Measurements from ENCODE around the gene PCDH1. TPM values are rescaled to one million over a fixed set of nuclear protein-coding genes. Genes with fewer than 3 reads are reported as not detected.

The PCDH1 gene
- total RNA-seq, 4 donors from 2014 or later: 19.9 to 55.5 (median 44.9) TPM

- no peaks in the 10 kb centered on the region for H3K36me3 ChIP-seq
- TF ChIP-seq CTCF (IDR thresholded peaks at IDR 0.05): no peak
- peak in 1 of 2 donors; percentile 42 for TF ChIP-seq POLR2A (IDR thresholded peaks at IDR 0.05)
- TF ChIP-seq EP300 (IDR thresholded peaks at IDR 0.05): peak in 1 of 2 donors; percentile 38
- H3K27me3 ChIP-seq: peaks cover 0 to 26% of the 10 kb centered on the region in 2 donors
- no peak for DNase-seq (ENCODE audit: low spot score in 2 of 2)
- peaks cover 0 to 83% (median 38%) of the 10 kb centered on the region in 4 donors for H3K4me1 ChIP-seq
- H3K9me3 ChIP-seq: no peaks in the 10 kb centered on the region
- peak overlapping the region; percentile 68 to 81 (median 74) for H3K4me3 ChIP-seq
- 0% methylated on average over 26 to 39 of the region's 65 CpGs for WGBS, 2 donors
- peak overlapping the region in 3 of 4 donors; percentile 83 to 91 (median 89) for H3K27ac ChIP-seq
These were observed 2.2 kb downstream of the PCDH1 start for GRCh38 chr5:141875795-141876627.

DNA sequence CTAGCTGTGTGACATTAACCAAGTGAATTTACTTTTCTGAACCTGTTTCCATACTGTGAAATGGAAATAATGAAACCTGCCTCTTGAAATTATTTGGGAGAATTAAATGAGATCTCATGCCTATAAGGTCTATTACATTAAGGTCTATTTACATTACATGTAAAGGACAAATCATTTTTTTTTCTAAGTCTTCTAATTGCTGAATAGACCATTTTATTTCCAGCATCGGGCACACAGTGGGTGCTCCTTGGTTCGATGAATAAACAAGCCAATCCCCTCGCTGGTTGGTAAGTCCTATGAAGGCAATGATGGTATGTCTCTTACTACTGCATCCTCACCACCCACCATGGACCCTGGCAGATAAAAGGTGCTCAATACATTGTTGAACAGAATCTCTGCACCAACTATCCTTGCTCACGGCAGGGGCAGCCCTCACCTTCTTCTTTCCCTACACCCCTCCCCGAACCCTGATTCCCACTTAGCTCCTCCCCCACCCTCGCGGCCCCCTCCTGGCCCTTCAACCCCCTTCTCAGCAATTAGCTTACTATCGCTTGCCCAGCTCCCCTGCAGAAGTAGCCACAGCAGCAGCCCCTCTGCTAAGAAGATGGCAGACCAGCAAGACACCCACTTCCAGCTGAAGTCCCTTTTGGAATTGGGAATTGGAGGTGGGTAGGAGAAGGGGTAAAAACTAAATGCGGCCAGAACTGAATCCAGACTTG is 3.0 kb downstream of the PCDH1 start:
- Histone ChIP-seq H3K36me3 (no peaks in the 10 kb centered on the region), H3K4me3 (peak overlapping the region; percentile 68 to 81 (median 74)), H3K4me1 (peaks cover 0 to 83% (median 38%) of the 10 kb centered on the region in 4 donors), H3K27me3 (peaks cover 0 to 26% of the 10 kb centered on the region in 2 donors), H3K27ac (peak overlapping the region in 3 of 4 donors; percentile 83 to 91 (median 89)), H3K9me3 (no peaks in the 10 kb centered on the region)
- TF ChIP-seq CTCF (IDR thresholded peaks at IDR 0.05) (no peak), POLR2A (IDR thresholded peaks at IDR 0.05) (no peak), EP300 (IDR thresholded peaks at IDR 0.05) (no peak)
- no peak for DNase-seq (ENCODE audit: low spot score in 2 of 2)
- 22 to 24% methylated on average over 9 of the region's 9 CpGs for WGBS, 2 donors

DNA sequence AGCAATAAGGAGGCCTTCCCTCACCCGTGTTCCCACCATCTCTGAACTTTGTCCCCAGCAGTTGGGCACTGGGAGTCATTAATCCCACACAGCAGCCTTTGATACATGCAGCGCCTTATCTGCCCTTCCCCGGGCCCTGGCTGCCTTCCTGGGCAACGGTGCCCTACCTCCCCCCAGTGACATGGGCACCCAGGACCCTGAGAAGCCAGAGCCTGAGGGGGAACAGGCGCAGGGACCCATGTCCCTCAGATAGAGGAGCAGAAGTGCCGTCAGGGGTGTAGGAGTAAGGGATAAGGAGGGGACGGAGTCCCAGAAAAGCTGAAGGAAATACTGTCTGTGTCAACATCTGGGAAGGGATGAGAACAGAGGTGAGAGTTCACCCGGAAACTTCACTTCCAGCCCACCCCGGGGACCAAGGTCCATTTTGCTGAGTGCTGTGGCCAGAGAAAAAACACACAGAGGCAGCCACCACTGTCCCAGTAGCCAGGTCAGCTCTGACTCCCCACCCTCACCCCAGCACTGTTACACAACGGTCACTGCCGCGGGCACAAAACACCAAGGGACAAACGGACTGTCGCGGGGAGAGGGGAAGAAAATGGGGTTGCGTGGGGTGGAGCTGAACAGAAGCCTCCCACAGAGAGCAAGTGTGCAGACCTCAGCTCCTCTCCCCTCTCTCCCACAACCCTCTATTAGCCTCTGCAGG is 3.8 kb downstream of the PCDH1 start:
- Histone ChIP-seq H3K9me3 (no peaks in the 10 kb centered on the region), H3K4me3 (peak overlapping the region in 3 of 4 donors; percentile 10 to 79 (median 11)), H3K27ac (peak overlapping the region; percentile 12 to 91 (median 86)), H3K27me3 (peaks cover 0 to 26% of the 10 kb centered on the region in 2 donors), H3K4me1 (peaks cover 0 to 80% (median 34%) of the 10 kb centered on the region in 4 donors), H3K36me3 (no peaks in the 10 kb centered on the region)
- no peak for DNase-seq (ENCODE audit: low spot score in 2 of 2)
- TF ChIP-seq CTCF (IDR thresholded peaks at IDR 0.05) (no peak), POLR2A (IDR thresholded peaks at IDR 0.05) (no peak), EP300 (IDR thresholded peaks at IDR 0.05) (no peak)
- 32 to 39% methylated on average over 16 of the region's 16 CpGs for WGBS, 2 donors

DNA sequence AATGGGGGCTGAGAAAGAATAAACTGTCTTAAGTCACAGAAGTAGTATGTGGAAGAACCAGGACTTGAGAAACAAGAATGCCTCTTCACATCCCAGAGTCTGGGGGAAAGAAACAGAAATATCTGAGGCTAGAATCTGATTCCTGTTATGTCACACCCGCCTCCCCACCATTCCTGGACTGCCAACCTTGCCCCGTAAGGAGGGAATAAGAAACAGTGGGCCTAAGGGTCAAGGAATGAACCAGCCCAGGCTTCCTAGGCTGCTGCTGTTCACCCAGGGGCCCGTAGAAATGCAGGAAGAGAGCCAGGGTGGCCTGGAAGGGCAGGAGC is 4.3 kb downstream of the PCDH1 start:
- Histone ChIP-seq H3K27me3 (peaks cover 0 to 26% of the 10 kb centered on the region in 2 donors), H3K36me3 (peaks cover 0 to 4% (median 0%) of the 10 kb centered on the region in 3 donors), H3K27ac (peak overlapping the region in 3 of 4 donors; percentile 83 to 91 (median 89)), H3K4me1 (peaks cover 0 to 74% (median 34%) of the 10 kb centered on the region in 4 donors), H3K9me3 (no peaks in the 10 kb centered on the region), H3K4me3 (no peak overlapping the region)
- no peak for DNase-seq (ENCODE audit: low spot score in 2 of 2)
- WGBS, 2 donors: 48 to 57% methylated on average over 3 of the region's 3 CpGs
- TF ChIP-seq POLR2A (IDR thresholded peaks at IDR 0.05) (no peak), EP300 (IDR thresholded peaks at IDR 0.05) (no peak), CTCF (IDR thresholded peaks at IDR 0.05) (no peak)
